ENCODE data around the gene BLTP1. TPM values are rescaled to one million over a fixed set of nuclear protein-coding genes. Genes with fewer than 3 reads are reported as not detected.

Gene BLTP1
- total RNA-seq, 1 donor from 2014 or later: 44.4 TPM

- Mint-ChIP-seq H3K27me3 (no peaks in the 10 kb centered on the region), H3K4me1 (no peaks in the 10 kb centered on the region), H3K27ac (no peak overlapping the region), H3K4me3 (no peak overlapping the region), H3K9me3 (no peaks in the 10 kb centered on the region), H3K36me3 (ENCODE audit: low read depth) (peaks cover 61% of the 10 kb centered on the region)
- ChIA-PET CTCF (no interaction called here), POLR2A (no interaction called here)
- no peak for TF ChIP-seq CTCF (IDR thresholded peaks at IDR 0.05)
- intact Hi-C loops (cut with micrococcal nuclease): no loop called here
- ATAC-seq (ENCODE audit: low read depth) (no peak), DNase-seq (no peak)
These were observed 26.8 kb downstream of the BLTP1 start for GRCh38 chr4:122178961-122179360.

- no peak for DNase-seq
- Mint-ChIP-seq H3K27me3 (no peaks in the 10 kb centered on the region), H3K4me3 (no peak overlapping the region), H3K4me1 (no peaks in the 10 kb centered on the region), H3K27ac (no peak overlapping the region), H3K36me3 (ENCODE audit: low read depth) (peaks cover 57% of the 10 kb centered on the region), H3K9me3 (no peaks in the 10 kb centered on the region)
- ATAC-seq (ENCODE audit: low read depth): no peak
- TF ChIP-seq CTCF (IDR thresholded peaks at IDR 0.05): no peak
- intact Hi-C loops (cut with micrococcal nuclease): no loop called here
- ChIA-PET CTCF (no interaction called here), POLR2A (no interaction called here)
These were observed 43.6 kb downstream of the BLTP1 start for GRCh38 chr4:122195718-122196117.

Other genes with a start within 250 kb of the BLTP1 start
- gene TRPC3, start 200.3 kb upstream of the BLTP1 start, total RNA-seq: not detected in 2 replicates
- gene ADAD1, start 226.7 kb downstream of the BLTP1 start, total RNA-seq: not detected in 2 replicates

Data from activated B cell treated with CpG ODN at 0.5 μM for 24 hours (primary cell).